GM23248 (cell line): ENCODE measurements around the gene SLIT3.

Experiments
- EZH2 ChIP-seq: fragments of 200-600 bp; sonication (generic); IDR thresholded peaks from 2 replicates; pipeline ENCODE4 v1.6.1; 2018; ENCODE audit warnings: antibody characterized with exemption, mild to moderate bottlenecking; ENCODE audit not compliant: insufficient read depth, poor library complexity, severe bottlenecking
- EZH2phosphoT487 ChIP-seq: fragments of 200-600 bp; sonication (generic); IDR thresholded peaks from 2 replicates; pipeline ENCODE4 v1.6.1; 2018; ENCODE audit warnings: antibody characterized with exemption, moderate library complexity, mild to moderate bottlenecking, low read depth; ENCODE audit not compliant: insufficient read depth

- TF ChIP-seq EZH2 = no peak
- no peak for TF ChIP-seq EZH2phosphoT487
These were observed 185.3 kb downstream of the SLIT3 start for GRCh38 chr5:169115461-169116124.
